NCI-H128 (cell line): Measurements from ENCODE around the gene RNF183.
"Not testable (repeated sequence)": the region's sequence is repeated elsewhere in the genome, so short reads cannot be mapped to it uniquely, and the experiment has no call there.

ENCODE experiments used
- DNase-seq: peaks from one replicate; lab custom pipeline; 2025; ENCODE audit not compliant: unreplicated experiment; lab: John Stamatoyannopoulos, UW

The RNF183 gene

GRCh38 chr9:113275157-113276131 lies 27.7 kb downstream of the RNF183 start, which contains the start of the genes CDC26 and PRPF4:
TSS of gene CDC26 (minus strand) at chr9:113275572. CDS start at chr9:113272507, 3,065 bp downstream.
TSS of gene PRPF4 (plus strand) at chr9:113275658. CDS start at chr9:113275744, 86 bp downstream.
- DNase-seq, result peak; percentile 95

GRCh38 chr9:113274474-113275156 lies 28.6 kb downstream of the RNF183 start:
- peak; percentile 62 for DNase-seq

GRCh38 chr9:113269871-113270270 lies 33.3 kb downstream of the RNF183 start:
- no peak for DNase-seq

- no peak for DNase-seq
These were observed 33.8 kb downstream of the RNF183 start for GRCh38 chr9:113269355-113269754.

GRCh38 chr9:113267911-113268566 lies 35.1 kb downstream of the RNF183 start:
- no peak for DNase-seq

- DNase-seq, result no peak
These were observed 37.0 kb downstream of the RNF183 start for GRCh38 chr9:113266174-113266573.

- DNase-seq, result no peak
These were observed 41.1 kb downstream of the RNF183 start for GRCh38 chr9:113261917-113262671.

- DNase-seq, result no peak
These were observed 44.9 kb downstream of the RNF183 start for GRCh38 chr9:113258282-113258681.

GRCh38 chr9:113257863-113258262 lies 45.3 kb downstream of the RNF183 start:
- DNase-seq, result no peak

- DNase-seq, result no peak
These were observed 47.7 kb downstream of the RNF183 start for GRCh38 chr9:113255438-113255837.

- DNase-seq, result no peak
These were observed 48.2 kb downstream of the RNF183 start for GRCh38 chr9:113254991-113255390.

GRCh38 chr9:113250807-113251206 lies 52.4 kb downstream of the RNF183 start:
- DNase-seq, result no peak

- not testable (repeated sequence) for DNase-seq
These were observed 53.5 kb downstream of the RNF183 start for GRCh38 chr9:113249661-113250060.

GRCh38 chr9:113247640-113248039 lies 55.5 kb downstream of the RNF183 start:
- DNase-seq, result peak; percentile 12
